BLaER1 (cell line): Measurements from ENCODE around the gene PTGES2.

Experiments used
- H3K27ac ChIP-seq: shearing (Covaris generic); formaldehyde crosslinking; 2 replicates; pipeline ENCODE4 v1.8.1; 2022
- H3K27me3 ChIP-seq: shearing (Covaris generic); formaldehyde crosslinking; 2 replicates; pipeline ENCODE4 v1.8.1; 2022
- H3K36me3 ChIP-seq: shearing (Covaris generic); formaldehyde crosslinking; 2 replicates; pipeline ENCODE4 v1.8.1; 2022
- H3K4me1 ChIP-seq: shearing (Covaris generic); formaldehyde crosslinking; 2 replicates; pipeline ENCODE4 v1.8.1; 2022
- H3K4me2 ChIP-seq: shearing (Covaris generic); formaldehyde crosslinking; 2 replicates; pipeline ENCODE4 v1.8.1; 2022
- H3K4me3 ChIP-seq: shearing (Covaris generic); formaldehyde crosslinking; 2 replicates; pipeline ENCODE4 v1.8.1; 2022
- H3K9ac ChIP-seq: shearing (Covaris generic); formaldehyde crosslinking; 2 replicates; pipeline ENCODE4 v1.8.1; 2022
- H3K9me3 ChIP-seq: shearing (Covaris generic); formaldehyde crosslinking; 2 replicates; pipeline ENCODE4 v1.8.1; 2022
- H4K20me1 ChIP-seq: shearing (Covaris generic); formaldehyde crosslinking; 2 replicates; pipeline ENCODE4 v1.8.1; 2022
- Cebpa-rat ChIP-seq: shearing (Covaris generic); IDR thresholded peaks from 2 replicates; pipeline ENCODE4 v1.8.1; 2022

The PTGES2 gene

GRCh38 chr9:128163523-128164306 lies 36.2 kb upstream of the PTGES2 start:
- Histone ChIP-seq H3K4me2 (no peak overlapping the region), H3K9ac (no peak overlapping the region), H3K4me3 (no peak overlapping the region), H3K36me3 (peaks cover 72% of the 10 kb centered on the region), H4K20me1 (peaks cover 49% of the 10 kb centered on the region), H3K9me3 (no peaks in the 10 kb centered on the region), H3K27ac (no peak overlapping the region), H3K4me1 (peaks cover 20% of the 10 kb centered on the region), H3K27me3 (no peaks in the 10 kb centered on the region)
- no peak for TF ChIP-seq Cebpa-rat

- Histone ChIP-seq H3K4me2 (no peak overlapping the region), H3K4me1 (peaks cover 20% of the 10 kb centered on the region), H3K27me3 (no peaks in the 10 kb centered on the region), H4K20me1 (peaks cover 49% of the 10 kb centered on the region), H3K9ac (no peak overlapping the region), H3K9me3 (no peaks in the 10 kb centered on the region), H3K36me3 (peaks cover 65% of the 10 kb centered on the region), H3K4me3 (no peak overlapping the region), H3K27ac (no peak overlapping the region)
- no peak for TF ChIP-seq Cebpa-rat
These were observed 35.5 kb upstream of the PTGES2 start for GRCh38 chr9:128163027-128163515.

- Histone ChIP-seq H3K4me3 (no peak overlapping the region), H3K27me3 (no peaks in the 10 kb centered on the region), H3K4me1 (peaks cover 20% of the 10 kb centered on the region), H3K9me3 (no peaks in the 10 kb centered on the region), H3K36me3 (peaks cover 59% of the 10 kb centered on the region), H4K20me1 (peaks cover 45% of the 10 kb centered on the region), H3K9ac (no peak overlapping the region), H3K4me2 (no peak overlapping the region), H3K27ac (no peak overlapping the region)
- no peak for TF ChIP-seq Cebpa-rat
These were observed 34.9 kb upstream of the PTGES2 start for GRCh38 chr9:128162215-128163026.

- H3K4me2 ChIP-seq = peak overlapping the region; percentile 95
- H3K9ac ChIP-seq = peak overlapping the region; percentile 91; the same call in 1 of the 2 replicates
- peak overlapping the region; percentile 96 for H3K4me3 ChIP-seq
- peaks cover 34% of the 10 kb centered on the region for H4K20me1 ChIP-seq
- no peaks in the 10 kb centered on the region for H3K27me3 ChIP-seq
- H3K36me3 ChIP-seq = peaks cover 48% of the 10 kb centered on the region
- H3K4me1 ChIP-seq = peaks cover 20% of the 10 kb centered on the region
- TF ChIP-seq Cebpa-rat = no peak
- no peaks in the 10 kb centered on the region for H3K9me3 ChIP-seq
- H3K27ac ChIP-seq = no peak overlapping the region
These were observed 33.8 kb upstream of the PTGES2 start for GRCh38 chr9:128161215-128161902.

GRCh38 chr9:128160603-128160987 lies 33.1 kb upstream of the PTGES2 start:
- Histone ChIP-seq H3K4me3 (peak overlapping the region; percentile 96), H3K27ac (peak overlapping the region; percentile 84), H3K4me2 (peak overlapping the region; percentile 95), H3K9ac (peak overlapping the region; percentile 91), H3K4me1 (peaks cover 20% of the 10 kb centered on the region), H3K36me3 (peaks cover 40% of the 10 kb centered on the region), H3K9me3 (no peaks in the 10 kb centered on the region), H4K20me1 (peaks cover 34% of the 10 kb centered on the region), H3K27me3 (no peaks in the 10 kb centered on the region)
- TF ChIP-seq Cebpa-rat = no peak

- H3K4me2 ChIP-seq = peak within 1 kb of the TSS; percentile 95
- peak within 1 kb of the TSS; percentile 96 for H3K4me3 ChIP-seq
- H3K9me3 ChIP-seq = no peaks in the 10 kb centered on the region
- H3K36me3 ChIP-seq = peaks cover 34% of the 10 kb centered on the region
- H3K9ac ChIP-seq = peak within 1 kb of the TSS; percentile 91
- H3K27ac ChIP-seq = peak within 1 kb of the TSS; percentile 84
- H4K20me1 ChIP-seq = peaks cover 34% of the 10 kb centered on the region
- H3K27me3 ChIP-seq = no peaks in the 10 kb centered on the region
- TF ChIP-seq Cebpa-rat = no peak
- H3K4me1 ChIP-seq = peaks cover 20% of the 10 kb centered on the region
These were observed 32.5 kb upstream of the PTGES2 start, which contains the start of gene BBLN for GRCh38 chr9:128159784-128160602. TSS of gene BBLN (plus strand) at chr9:128160265. CDS start at chr9:128160408, 143 bp downstream.

- H3K9me3 ChIP-seq = no peaks in the 10 kb centered on the region
- peak overlapping the region; percentile 88 for H3K4me2 ChIP-seq
- peaks cover 29% of the 10 kb centered on the region for H3K36me3 ChIP-seq
- peaks cover 32% of the 10 kb centered on the region for H4K20me1 ChIP-seq
- peak overlapping the region; percentile 96 for H3K4me3 ChIP-seq
- peak overlapping the region; percentile 71 for H3K27ac ChIP-seq
- H3K9ac ChIP-seq = peak overlapping the region; percentile 75
- peaks cover 20% of the 10 kb centered on the region for H3K4me1 ChIP-seq
- no peak for TF ChIP-seq Cebpa-rat
- H3K27me3 ChIP-seq = no peaks in the 10 kb centered on the region
These were observed 31.9 kb upstream of the PTGES2 start for GRCh38 chr9:128159522-128159783.

GRCh38 chr9:128155736-128156500 lies 28.4 kb upstream of the PTGES2 start:
- H3K4me1 ChIP-seq = peaks cover 11% of the 10 kb centered on the region

More at GRCh38 chr9:128155736-128156500, 28.4 kb upstream of the PTGES2 start:
- H3K27ac ChIP-seq = no peak overlapping the region
- H4K20me1 ChIP-seq = no peaks in the 10 kb centered on the region
- no peaks in the 10 kb centered on the region for H3K9me3 ChIP-seq
- H3K4me2 ChIP-seq = no peak overlapping the region
- H3K9ac ChIP-seq = no peak overlapping the region
- no peaks in the 10 kb centered on the region for H3K36me3 ChIP-seq
- no peak overlapping the region for H3K4me3 ChIP-seq
- no peaks in the 10 kb centered on the region for H3K27me3 ChIP-seq
- TF ChIP-seq Cebpa-rat = no peak
